HepG2 (cell line): Measurements from ENCODE around the gene ZNF512B. TPM values are rescaled to one million over a fixed set of nuclear protein-coding genes. Genes with fewer than 3 reads are reported as not detected.

Experiments
- AGO1 ChIP-seq: fragments of 200-400 bp; formaldehyde crosslinking; IDR thresholded peaks from 2 replicates; pipeline ENCODE4 v1.6.1; 2017; ENCODE audit warnings: mild to moderate bottlenecking, low read depth, low read length, moderate library complexity; ENCODE audit not compliant: poor library complexity, severe bottlenecking
- FIP1L1 ChIP-seq: fragments of 200-400 bp; formaldehyde crosslinking; IDR thresholded peaks from 2 replicates; pipeline ENCODE4 v1.6.1; 2018; ENCODE audit warnings: low read depth, mild to moderate bottlenecking, low read length, moderate library complexity, borderline replicate concordance; ENCODE audit not compliant: insufficient read depth
- FOXP1 ChIP-seq, 2 experiments: fragments of 450-650 bp in 1 of 2; IDR thresholded peaks; 2 replicates each; pipeline ENCODE4 v1.6.1; 2017 to 2018; ENCODE audit warnings: antibody characterized with exemption in 1 of 2
- HDAC1 ChIP-seq: sonication (generic); formaldehyde crosslinking; IDR thresholded peaks from 2 replicates; pipeline ENCODE4 v1.5.1; 2020; ENCODE audit warnings: mild to moderate bottlenecking, missing genetic modification reagents
- HDAC2 ChIP-seq: sonication (generic); formaldehyde crosslinking; IDR thresholded peaks from 2 replicates; pipeline ENCODE4 v1.4.0; 2020; ENCODE audit warnings: missing genetic modification reagents
- KAT8 ChIP-seq: IDR thresholded peaks from 2 replicates; pipeline ENCODE4 v1.6.1; 2016; ENCODE audit warnings: missing genetic modification reagents, missing compliant biosample characterization
- RBFOX2 ChIP-seq: fragments of 200-400 bp; formaldehyde crosslinking; IDR thresholded peaks from 2 replicates; pipeline ENCODE4 v1.6.1; 2017; ENCODE audit warnings: low read depth, mild to moderate bottlenecking, low read length
- SMAD3 ChIP-seq: sonication (generic); formaldehyde crosslinking; IDR thresholded peaks from 2 replicates; pipeline ENCODE4 v1.4.0; 2020; ENCODE audit warnings: missing genetic modification reagents
- THAP11 ChIP-seq: IDR thresholded peaks from 2 replicates; pipeline ENCODE4 v1.6.1; 2016; ENCODE audit warnings: missing biosample characterization, missing genetic modification reagents
- TMF1 ChIP-seq: sonication (generic); formaldehyde crosslinking; IDR thresholded peaks from 2 replicates; pipeline ENCODE4 v1.8.1; 2022; ENCODE audit warnings: low read depth, missing genetic modification reagents
- ZNF232 ChIP-seq: sonication (generic); formaldehyde crosslinking; IDR thresholded peaks from 2 replicates; pipeline ENCODE4 v1.4.0; 2020; ENCODE audit warnings: missing genetic modification reagents, borderline replicate concordance
- ZNF891 ChIP-seq: sonication (generic); formaldehyde crosslinking; IDR thresholded peaks from 2 replicates; pipeline ENCODE4 v1.5.0; 2020; ENCODE audit warnings: mild to moderate bottlenecking, missing genetic modification reagents
- polyA plus RNA-seq, 8 experiments: library from polyadenylated mRNA; depleted of rRNA in 3 of 8; stranded (reverse) in 7 of 8; unstranded in 1 of 8; fragments of >200 nt; fragmentation: Illumina TruSeq in 4 of 8; extraction: Trizol in 4 of 8; gene quantifications; 2 replicates each; pipeline versions ENCODE4 v1.2.1 to v1.2.3, GENCODE V29; 2011 to 2016; ENCODE audit warnings: low read depth in 4 of 8, missing spikeins in 1 of 8, mixed read lengths in 1 of 8; ENCODE audit not compliant: insufficient read depth in 1 of 8
- total RNA-seq, 5 experiments: library from RNA; depleted of rRNA; stranded (reverse); fragments of >200 nt; fragmentation: Illumina TruSeq; extraction: Trizol; gene quantifications; 2 replicates each; pipeline ENCODE4 v1.2.3, GENCODE V29; 2016; ENCODE audit warnings: low read depth in 1 of 5
- TF ChIP-seq, protein P1 (sequence below): IDR thresholded peaks from 2 replicates; pipeline ENCODE4 v1.6.1; 2016; ENCODE audit warnings: low read depth, missing genetic modification reagents, missing compliant biosample characterization
- TF ChIP-seq, protein P2 (sequence below): sonication (generic); formaldehyde crosslinking; IDR thresholded peaks from 2 replicates; pipeline ENCODE4 v1.4.0; 2020; ENCODE audit warnings: low read depth, missing genetic modification reagents
- TF ChIP-seq, protein P3 (sequence below): sonication (generic); formaldehyde crosslinking; IDR thresholded peaks from 2 replicates; pipeline ENCODE4 v1.4.0; 2020; ENCODE audit warnings: low read depth, mild to moderate bottlenecking, missing genetic modification reagents
- TF ChIP-seq, protein P4 (sequence below): sonication (generic); formaldehyde crosslinking; conservative IDR thresholded peaks from 2 replicates; pipeline ENCODE4 v1.8.0; 2022; ENCODE audit warnings: mild to moderate bottlenecking, moderate library complexity, missing genetic modification reagents

The ZNF512B gene
- total and polyA plus RNA-seq, 2 of the 13 experiments (the other 11 are each of a cell fraction or from before 2014, with no cell fraction given), result 11.5 to 30.6 TPM

DNA sequence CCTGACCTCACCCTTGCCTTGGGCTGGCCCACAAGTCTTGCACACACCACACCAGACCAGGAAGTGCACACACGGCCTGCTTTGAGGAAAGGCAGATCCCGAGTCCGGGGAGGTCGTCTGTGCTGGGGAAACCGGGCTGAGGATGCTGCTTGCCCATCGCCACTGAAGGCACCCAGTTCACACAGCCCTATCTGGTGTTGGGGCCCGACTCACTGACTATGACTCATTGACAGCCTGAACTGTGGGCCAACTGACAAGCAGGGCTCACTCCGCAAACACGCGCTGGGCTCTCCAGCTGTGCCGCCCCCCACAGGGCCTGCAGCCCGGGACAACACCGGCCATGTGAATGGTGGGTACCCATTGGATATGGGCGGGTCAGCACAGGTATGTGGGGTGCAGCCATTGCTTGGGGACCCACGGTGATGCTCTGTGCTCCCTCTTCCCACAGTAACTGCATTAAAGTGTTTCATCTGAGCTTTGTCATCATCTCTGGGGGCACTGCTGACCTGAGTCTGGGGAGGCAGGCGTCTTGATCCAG, 8.1 kb upstream of the ZNF512B start (continued):
- TF ChIP-seq FOXP1 (IDR thresholded peaks at IDR 0.05), result no peak
- 0 out of 2 replicates have a peak, but pooled peaks have one; percentile 27 for TF ChIP-seq FOXP1 (CRISPR knock-in tag; IDR thresholded peaks at IDR 0.05)
- TF ChIP-seq KAT8 (CRISPR knock-in tag), result 0 out of 2 replicates have a peak, but pooled peaks have one; percentile 35
- TF ChIP-seq, protein P1, sequence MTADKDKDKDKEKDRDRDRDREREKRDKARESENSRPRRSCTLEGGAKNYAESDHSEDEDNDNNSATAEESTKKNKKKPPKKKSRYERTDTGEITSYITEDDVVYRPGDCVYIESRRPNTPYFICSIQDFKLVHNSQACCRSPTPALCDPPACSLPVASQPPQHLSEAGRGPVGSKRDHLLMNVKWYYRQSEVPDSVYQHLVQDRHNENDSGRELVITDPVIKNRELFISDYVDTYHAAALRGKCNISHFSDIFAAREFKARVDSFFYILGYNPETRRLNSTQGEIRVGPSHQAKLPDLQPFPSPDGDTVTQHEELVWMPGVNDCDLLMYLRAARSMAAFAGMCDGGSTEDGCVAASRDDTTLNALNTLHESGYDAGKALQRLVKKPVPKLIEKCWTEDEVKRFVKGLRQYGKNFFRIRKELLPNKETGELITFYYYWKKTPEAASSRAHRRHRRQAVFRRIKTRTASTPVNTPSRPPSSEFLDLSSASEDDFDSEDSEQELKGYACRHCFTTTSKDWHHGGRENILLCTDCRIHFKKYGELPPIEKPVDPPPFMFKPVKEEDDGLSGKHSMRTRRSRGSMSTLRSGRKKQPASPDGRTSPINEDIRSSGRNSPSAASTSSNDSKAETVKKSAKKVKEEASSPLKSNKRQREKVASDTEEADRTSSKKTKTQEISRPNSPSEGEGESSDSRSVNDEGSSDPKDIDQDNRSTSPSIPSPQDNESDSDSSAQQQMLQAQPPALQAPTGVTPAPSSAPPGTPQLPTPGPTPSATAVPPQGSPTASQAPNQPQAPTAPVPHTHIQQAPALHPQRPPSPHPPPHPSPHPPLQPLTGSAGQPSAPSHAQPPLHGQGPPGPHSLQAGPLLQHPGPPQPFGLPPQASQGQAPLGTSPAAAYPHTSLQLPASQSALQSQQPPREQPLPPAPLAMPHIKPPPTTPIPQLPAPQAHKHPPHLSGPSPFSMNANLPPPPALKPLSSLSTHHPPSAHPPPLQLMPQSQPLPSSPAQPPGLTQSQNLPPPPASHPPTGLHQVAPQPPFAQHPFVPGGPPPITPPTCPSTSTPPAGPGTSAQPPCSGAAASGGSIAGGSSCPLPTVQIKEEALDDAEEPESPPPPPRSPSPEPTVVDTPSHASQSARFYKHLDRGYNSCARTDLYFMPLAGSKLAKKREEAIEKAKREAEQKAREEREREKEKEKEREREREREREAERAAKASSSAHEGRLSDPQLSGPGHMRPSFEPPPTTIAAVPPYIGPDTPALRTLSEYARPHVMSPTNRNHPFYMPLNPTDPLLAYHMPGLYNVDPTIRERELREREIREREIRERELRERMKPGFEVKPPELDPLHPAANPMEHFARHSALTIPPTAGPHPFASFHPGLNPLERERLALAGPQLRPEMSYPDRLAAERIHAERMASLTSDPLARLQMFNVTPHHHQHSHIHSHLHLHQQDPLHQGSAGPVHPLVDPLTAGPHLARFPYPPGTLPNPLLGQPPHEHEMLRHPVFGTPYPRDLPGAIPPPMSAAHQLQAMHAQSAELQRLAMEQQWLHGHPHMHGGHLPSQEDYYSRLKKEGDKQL (CRISPR knock-in tag), result no peak; the same call in 1 of the 2 replicates
- TF ChIP-seq FIP1L1, result peak; percentile 59; the same call in 1 of the 2 replicates
- TF ChIP-seq, protein P2, sequence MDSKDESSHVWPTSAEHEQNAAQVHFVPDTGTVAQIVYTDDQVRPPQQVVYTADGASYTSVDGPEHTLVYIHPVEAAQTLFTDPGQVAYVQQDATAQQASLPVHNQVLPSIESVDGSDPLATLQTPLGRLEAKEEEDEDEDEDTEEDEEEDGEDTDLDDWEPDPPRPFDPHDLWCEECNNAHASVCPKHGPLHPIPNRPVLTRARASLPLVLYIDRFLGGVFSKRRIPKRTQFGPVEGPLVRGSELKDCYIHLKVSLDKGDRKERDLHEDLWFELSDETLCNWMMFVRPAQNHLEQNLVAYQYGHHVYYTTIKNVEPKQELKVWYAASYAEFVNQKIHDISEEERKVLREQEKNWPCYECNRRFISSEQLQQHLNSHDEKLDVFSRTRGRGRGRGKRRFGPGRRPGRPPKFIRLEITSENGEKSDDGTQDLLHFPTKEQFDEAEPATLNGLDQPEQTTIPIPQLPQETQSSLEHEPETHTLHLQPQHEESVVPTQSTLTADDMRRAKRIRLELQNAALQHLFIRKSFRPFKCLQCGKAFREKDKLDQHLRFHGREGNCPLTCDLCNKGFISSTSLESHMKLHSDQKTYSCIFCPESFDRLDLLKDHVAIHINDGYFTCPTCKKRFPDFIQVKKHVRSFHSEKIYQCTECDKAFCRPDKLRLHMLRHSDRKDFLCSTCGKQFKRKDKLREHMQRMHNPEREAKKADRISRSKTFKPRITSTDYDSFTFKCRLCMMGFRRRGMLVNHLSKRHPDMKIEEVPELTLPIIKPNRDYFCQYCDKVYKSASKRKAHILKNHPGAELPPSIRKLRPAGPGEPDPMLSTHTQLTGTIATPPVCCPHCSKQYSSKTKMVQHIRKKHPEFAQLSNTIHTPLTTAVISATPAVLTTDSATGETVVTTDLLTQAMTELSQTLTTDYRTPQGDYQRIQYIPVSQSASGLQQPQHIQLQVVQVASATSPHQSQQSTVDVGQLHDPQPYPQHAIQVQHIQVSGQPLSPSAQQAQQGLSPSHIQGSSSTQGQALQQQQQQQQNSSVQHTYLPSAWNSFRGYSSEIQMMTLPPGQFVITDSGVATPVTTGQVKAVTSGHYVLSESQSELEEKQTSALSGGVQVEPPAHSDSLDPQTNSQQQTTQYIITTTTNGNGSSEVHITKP, result peak; percentile 75; the same call in 1 of the 2 replicates
- peak; percentile 82 for TF ChIP-seq THAP11 (CRISPR knock-in tag)
- no peak for TF ChIP-seq SMAD3
- no peak for TF ChIP-seq TMF1 (CRISPR knock-in tag)
- TF ChIP-seq AGO1, result peak; percentile 94
- TF ChIP-seq RBFOX2, result no peak; the same call in 1 of the 2 replicates
- TF ChIP-seq HDAC2, result peak; percentile 89
- TF ChIP-seq ZNF232 (CRISPR knock-in tag), result no peak
- TF ChIP-seq HDAC1 (CRISPR knock-in tag), result peak; percentile 88
- TF ChIP-seq ZNF891 (CRISPR knock-in tag), result peak; percentile 32; the same call in 1 of the 2 replicates
- TF ChIP-seq, protein P3, sequence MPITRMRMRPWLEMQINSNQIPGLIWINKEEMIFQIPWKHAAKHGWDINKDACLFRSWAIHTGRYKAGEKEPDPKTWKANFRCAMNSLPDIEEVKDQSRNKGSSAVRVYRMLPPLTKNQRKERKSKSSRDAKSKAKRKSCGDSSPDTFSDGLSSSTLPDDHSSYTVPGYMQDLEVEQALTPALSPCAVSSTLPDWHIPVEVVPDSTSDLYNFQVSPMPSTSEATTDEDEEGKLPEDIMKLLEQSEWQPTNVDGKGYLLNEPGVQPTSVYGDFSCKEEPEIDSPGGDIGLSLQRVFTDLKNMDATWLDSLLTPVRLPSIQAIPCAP (CRISPR knock-in tag), result 0 out of 2 replicates have a peak, but pooled peaks have one; percentile 70
- TF ChIP-seq, protein P4, sequence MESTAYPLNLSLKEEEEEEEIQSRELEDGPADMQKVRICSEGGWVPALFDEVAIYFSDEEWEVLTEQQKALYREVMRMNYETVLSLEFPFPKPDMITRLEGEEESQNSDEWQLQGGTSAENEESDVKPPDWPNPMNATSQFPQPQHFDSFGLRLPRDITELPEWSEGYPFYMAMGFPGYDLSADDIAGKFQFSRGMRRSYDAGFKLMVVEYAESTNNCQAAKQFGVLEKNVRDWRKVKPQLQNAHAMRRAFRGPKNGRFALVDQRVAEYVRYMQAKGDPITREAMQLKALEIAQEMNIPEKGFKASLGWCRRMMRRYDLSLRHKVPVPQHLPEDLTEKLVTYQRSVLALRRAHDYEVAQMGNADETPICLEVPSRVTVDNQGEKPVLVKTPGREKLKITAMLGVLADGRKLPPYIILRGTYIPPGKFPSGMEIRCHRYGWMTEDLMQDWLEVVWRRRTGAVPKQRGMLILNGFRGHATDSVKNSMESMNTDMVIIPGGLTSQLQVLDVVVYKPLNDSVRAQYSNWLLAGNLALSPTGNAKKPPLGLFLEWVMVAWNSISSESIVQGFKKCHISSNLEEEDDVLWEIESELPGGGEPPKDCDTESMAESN (CRISPR knock-in tag), result peak; percentile 76; the same call in 1 of the 2 replicates
